Measurements from ENCODE around the gene PLA2G2D.

DNA sequence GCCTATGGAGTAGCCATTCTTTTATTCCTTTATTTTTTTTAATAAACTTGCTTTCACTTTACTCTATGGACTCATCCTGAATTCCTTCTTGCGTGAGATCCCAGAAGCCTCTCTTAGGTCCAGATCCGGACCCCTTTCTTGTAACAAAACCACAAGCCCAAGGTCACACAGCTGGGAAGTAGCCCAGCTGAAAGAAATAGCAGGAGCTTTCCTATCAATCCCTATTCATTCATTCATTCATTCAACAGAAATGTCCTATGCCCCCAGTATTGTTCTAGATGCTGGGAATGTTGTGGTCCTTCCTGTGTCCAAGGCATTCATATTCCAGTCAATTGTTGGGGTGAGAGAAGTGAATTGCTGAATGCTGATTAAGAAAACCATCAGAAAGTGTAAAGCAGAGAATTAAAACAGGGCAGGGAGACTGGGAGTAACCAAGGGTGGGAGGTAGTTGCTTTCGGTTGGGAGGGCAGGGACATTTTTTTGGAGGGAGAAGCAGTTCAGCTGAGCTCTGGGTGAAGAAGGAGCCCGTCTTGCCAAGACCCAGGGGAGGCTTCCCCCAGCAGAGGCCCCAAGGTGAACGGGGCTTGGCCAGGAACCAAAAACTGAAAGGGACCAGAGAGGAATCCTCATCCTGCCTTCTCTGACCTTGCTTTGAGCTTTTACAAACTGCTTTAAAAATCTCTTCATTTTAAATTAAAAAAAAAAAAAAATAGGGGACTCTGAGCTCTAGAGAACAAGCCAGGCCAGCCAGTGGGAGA lies 10.8 kb downstream of the PLA2G2D start:
- TF ChIP-seq EZH2 (IDR thresholded peaks at IDR 0.05) (no peak), EZH2phosphoT487 (IDR thresholded peaks at IDR 0.05) (no peak)
